Panc1 (cell line): ENCODE measurements around the gene HPCAL4. TPM values are rescaled to one million over a fixed set of nuclear protein-coding genes. Genes with fewer than 3 reads are reported as not detected.

Experiments
- ATAC-seq: fragments of 200-7000 bp; cut with Tn5 transposase; 2 replicates; pipeline ENCODE4 v1.9.1; 2020; ENCODE audit warnings: mild to moderate bottlenecking, moderate library complexity
- BruUV-seq: library from RNA; stranded (reverse); fragments of 400-500 nt; replicated peaks from 2 replicates; lab custom pipeline; 2021; lab: Mats Ljungman, UMichigan
- CTCF ChIA-PET: fragments of 300-600 bp; sonication (Branson Sonifier 250); formaldehyde crosslinking; loops from one replicate; lab custom pipeline; 2022; ENCODE audit warnings: antibody characterized with exemption; lab: Charles Lee
- POLR2A ChIA-PET: fragments of 300-600 bp; sonication (Branson Sonifier 250); formaldehyde crosslinking; loops from one replicate; lab custom pipeline; 2022; ENCODE audit warnings: antibody characterized with exemption; lab: Charles Lee
- DNase-seq: peaks from one replicate; pipeline ENCODE4 v3.0.0-alpha.2; 2010; ENCODE audit warnings: low read depth, low spot score
- H3K27ac ChIP-seq: 2 replicates; pipeline ENCODE4 v1.5.1; 2011; ENCODE audit warnings: mild to moderate bottlenecking, low read length, inconsistent platforms
- H3K27me3 ChIP-seq: fragments of 200-500 bp; sonication (Bioruptor generic); 2 replicates; pipeline ENCODE4 v1.6.0; 2014; ENCODE audit warnings: low read length, inconsistent platforms; ENCODE audit not compliant: control insufficient read depth, insufficient read depth
- H3K36me3 ChIP-seq: fragments of 200-500 bp; sonication (Bioruptor generic); 2 replicates; pipeline ENCODE4 v1.5.1; 2014; ENCODE audit warnings: inconsistent platforms, mild to moderate bottlenecking, low read length, moderate library complexity; ENCODE audit not compliant: control insufficient read depth, insufficient read depth
- H3K4me1 ChIP-seq: 2 replicates; pipeline ENCODE4 v1.5.1; 2011; ENCODE audit warnings: inconsistent platforms, mild to moderate bottlenecking, low read length, moderate library complexity; ENCODE audit not compliant: control insufficient read depth, insufficient read depth
- H3K4me3 ChIP-seq, 2 experiments: 2 replicates each; pipeline ENCODE4 v1.5.1; 2011 to 2012; ENCODE audit warnings: low read depth in 2 of 2, low read length in 2 of 2, mild to moderate bottlenecking in 2 of 2, inconsistent platforms in 1 of 2, moderate library complexity in 1 of 2
- H3K9me3 ChIP-seq: fragments of 200-500 bp; sonication (Bioruptor generic); 2 replicates; pipeline ENCODE4 v1.5.1; 2014; ENCODE audit warnings: low read depth, mild to moderate bottlenecking, inconsistent platforms, low read length, moderate library complexity; ENCODE audit not compliant: control insufficient read depth, insufficient read depth
- CTCF ChIP-seq: fragments of 450-650 bp; IDR thresholded peaks from 2 replicates; pipeline ENCODE4 v1.5.1; 2017; ENCODE audit warnings: mild to moderate bottlenecking
- POLR2AphosphoS5 ChIP-seq: IDR thresholded peaks from 2 replicates; pipeline ENCODE4 v1.6.1; 2012; ENCODE audit warnings: mild to moderate bottlenecking, low read depth, low read length, moderate library complexity
- SIN3A ChIP-seq: IDR thresholded peaks from 2 replicates; pipeline ENCODE4 v1.6.1; 2012; ENCODE audit warnings: low read depth, mild to moderate bottlenecking, low read length, moderate library complexity, borderline replicate concordance; ENCODE audit not compliant: insufficient read depth
- TCF7L2 ChIP-seq: IDR thresholded peaks from 2 replicates; pipeline ENCODE4 v1.6.1; 2011; ENCODE audit warnings: mild to moderate bottlenecking, low read depth, low read length, inconsistent platforms
- in situ Hi-C: cut with HindIII; loops from 2 replicates; pipeline ENCODE4 v1.10.0; 2016; ENCODE audit warnings: low sequenced_read_pairs, low pct_unique_long_range_greater_than_20kb
- intact Hi-C: fragments of 100-400 bp; cut with micrococcal nuclease; formaldehyde crosslinking; loops from one replicate; pipeline ENCODE4 v1.10.0; 2022; ENCODE audit not compliant: unreplicated experiment
- total RNA-seq: library from RNA; stranded (reverse); gene quantifications from one replicate; pipeline ENCODE4 v1.2.1, GENCODE V29; 2021; ENCODE audit not compliant: unreplicated experiment
- TF ChIP-seq, protein P1 (sequence below), 2 experiments: IDR thresholded peaks; 2 replicates each; pipeline ENCODE4 v1.6.1; 2011 to 2012; ENCODE audit warnings: low read depth in 2 of 2, control low read depth in 1 of 2, low read length in 1 of 2, mild to moderate bottlenecking in 1 of 2, moderate library complexity in 1 of 2; ENCODE audit not compliant: insufficient read depth in 1 of 2

Gene HPCAL4
- total RNA-seq, 1 experiment from 2014 or later = 0.21 TPM

GRCh38 chr1:39662861-39663260 is 28.4 kb downstream of the HPCAL4 start:
- intact Hi-C loops = no loop called here
- ChIA-PET POLR2A (no interaction called here), CTCF (no interaction called here)
- DNase-seq (no peak), ATAC-seq (no peak)
- H3K27me3 ChIP-seq = no peaks in the 10 kb centered on the region; the same call in 1 of the 2 replicates
- H3K9me3 ChIP-seq = no peaks in the 10 kb centered on the region
- BruUV-seq = no TSS peak
- no peak overlapping the region for H3K4me3 ChIP-seq
- no peak overlapping the region for H3K27ac ChIP-seq
- no peaks in the 10 kb centered on the region for H3K4me1 ChIP-seq
- in situ Hi-C loops = no loop called here
- H3K36me3 ChIP-seq = no peaks in the 10 kb centered on the region
- TF ChIP-seq SIN3A = no peak
- TF ChIP-seq, protein P1, sequence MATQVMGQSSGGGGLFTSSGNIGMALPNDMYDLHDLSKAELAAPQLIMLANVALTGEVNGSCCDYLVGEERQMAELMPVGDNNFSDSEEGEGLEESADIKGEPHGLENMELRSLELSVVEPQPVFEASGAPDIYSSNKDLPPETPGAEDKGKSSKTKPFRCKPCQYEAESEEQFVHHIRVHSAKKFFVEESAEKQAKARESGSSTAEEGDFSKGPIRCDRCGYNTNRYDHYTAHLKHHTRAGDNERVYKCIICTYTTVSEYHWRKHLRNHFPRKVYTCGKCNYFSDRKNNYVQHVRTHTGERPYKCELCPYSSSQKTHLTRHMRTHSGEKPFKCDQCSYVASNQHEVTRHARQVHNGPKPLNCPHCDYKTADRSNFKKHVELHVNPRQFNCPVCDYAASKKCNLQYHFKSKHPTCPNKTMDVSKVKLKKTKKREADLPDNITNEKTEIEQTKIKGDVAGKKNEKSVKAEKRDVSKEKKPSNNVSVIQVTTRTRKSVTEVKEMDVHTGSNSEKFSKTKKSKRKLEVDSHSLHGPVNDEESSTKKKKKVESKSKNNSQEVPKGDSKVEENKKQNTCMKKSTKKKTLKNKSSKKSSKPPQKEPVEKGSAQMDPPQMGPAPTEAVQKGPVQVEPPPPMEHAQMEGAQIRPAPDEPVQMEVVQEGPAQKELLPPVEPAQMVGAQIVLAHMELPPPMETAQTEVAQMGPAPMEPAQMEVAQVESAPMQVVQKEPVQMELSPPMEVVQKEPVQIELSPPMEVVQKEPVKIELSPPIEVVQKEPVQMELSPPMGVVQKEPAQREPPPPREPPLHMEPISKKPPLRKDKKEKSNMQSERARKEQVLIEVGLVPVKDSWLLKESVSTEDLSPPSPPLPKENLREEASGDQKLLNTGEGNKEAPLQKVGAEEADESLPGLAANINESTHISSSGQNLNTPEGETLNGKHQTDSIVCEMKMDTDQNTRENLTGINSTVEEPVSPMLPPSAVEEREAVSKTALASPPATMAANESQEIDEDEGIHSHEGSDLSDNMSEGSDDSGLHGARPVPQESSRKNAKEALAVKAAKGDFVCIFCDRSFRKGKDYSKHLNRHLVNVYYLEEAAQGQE (IDR thresholded peaks at IDR 0.05; ENCODE audit: insufficient read depth in 1 of 2, low read depth in 2 of 2, low read length in 1 of 2) = no peak
- TF ChIP-seq CTCF = no peak
- TF ChIP-seq POLR2AphosphoS5 = no peak
- TF ChIP-seq TCF7L2 = no peak

DNA sequence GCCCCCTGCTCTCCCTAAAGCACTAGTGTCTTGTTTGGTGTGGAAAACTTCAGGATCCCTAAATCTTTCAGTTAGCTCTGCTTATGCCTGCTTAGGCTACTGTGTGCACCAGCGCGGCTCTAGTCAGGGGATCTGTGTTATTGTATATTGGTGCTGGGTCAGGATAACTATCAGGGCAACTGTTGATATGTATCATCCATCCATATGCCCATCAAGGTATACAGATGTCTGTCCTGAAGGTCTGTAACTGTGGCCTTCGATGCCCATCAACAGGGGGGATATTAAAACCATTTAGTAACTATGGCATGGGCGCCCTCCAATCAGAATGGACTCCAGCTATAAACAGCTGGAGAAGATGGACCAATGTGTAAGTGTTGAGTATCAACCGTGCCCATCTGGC is 31.7 kb downstream of the HPCAL4 start:
- Histone ChIP-seq H3K4me3 (no peak overlapping the region), H3K27me3 (no peaks in the 10 kb centered on the region; the same call in 1 of the 2 replicates), H3K36me3 (no peaks in the 10 kb centered on the region), H3K9me3 (no peaks in the 10 kb centered on the region), H3K4me1 (no peaks in the 10 kb centered on the region), H3K27ac (no peak overlapping the region)
- DNase-seq (no peak), ATAC-seq (no peak)
- BruUV-seq = no TSS peak
- intact Hi-C loops = no loop called here
- ChIA-PET CTCF (interaction anchor here (1.2 kb wide), 1 partner anchor 53 kb away, joined by 5 read pairs; no protein-coding TSS in a partner anchor), POLR2A (interaction anchor here (0.5 kb wide), 1 partner anchor 56 kb away, joined by 4 read pairs; no protein-coding TSS in a partner anchor)
- no peak for TF ChIP-seq POLR2AphosphoS5
- TF ChIP-seq SIN3A = no peak
- TF ChIP-seq CTCF = no peak
- TF ChIP-seq, protein P1 (IDR thresholded peaks at IDR 0.05; ENCODE audit: insufficient read depth in 1 of 2, low read depth in 2 of 2, low read length in 1 of 2) = no peak
- no peak for TF ChIP-seq TCF7L2
- in situ Hi-C loops = no loop called here
